Fibroblast of skin of right quadriceps (primary cell): ENCODE results near the gene ZSCAN21.

Source experiments
- DNase-seq: peaks from one replicate; pipeline ENCODE4 v3.0.0-alpha.2; 2013

The ZSCAN21 gene

GRCh38 chr7:100029596-100029995, 20.0 kb upstream of the ZSCAN21 start:
- no peak for DNase-seq

DNA sequence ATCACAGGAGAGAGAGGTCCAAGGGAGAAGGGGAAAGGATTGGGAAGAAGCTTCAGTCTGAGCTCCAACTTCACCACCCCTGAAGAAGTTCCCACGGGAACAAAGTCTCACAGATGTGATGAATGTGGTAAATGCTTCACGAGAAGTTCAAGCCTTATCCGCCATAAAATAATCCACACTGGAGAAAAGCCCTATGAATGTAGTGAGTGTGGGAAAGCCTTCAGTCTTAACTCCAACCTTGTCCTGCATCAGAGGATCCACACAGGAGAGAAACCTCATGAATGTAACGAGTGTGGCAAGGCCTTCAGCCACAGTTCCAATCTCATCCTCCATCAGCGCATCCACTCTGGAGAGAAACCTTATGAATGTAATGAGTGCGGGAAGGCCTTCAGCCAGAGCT, 16.0 kb upstream of the ZSCAN21 start:
- DNase-seq: no peak

GRCh38 chr7:100034871-100035510, 14.6 kb upstream of the ZSCAN21 start:
- no peak for DNase-seq

- no peak for DNase-seq
Measured at GRCh38 chr7:100035876-100036275, 13.7 kb upstream of the ZSCAN21 start.

DNA sequence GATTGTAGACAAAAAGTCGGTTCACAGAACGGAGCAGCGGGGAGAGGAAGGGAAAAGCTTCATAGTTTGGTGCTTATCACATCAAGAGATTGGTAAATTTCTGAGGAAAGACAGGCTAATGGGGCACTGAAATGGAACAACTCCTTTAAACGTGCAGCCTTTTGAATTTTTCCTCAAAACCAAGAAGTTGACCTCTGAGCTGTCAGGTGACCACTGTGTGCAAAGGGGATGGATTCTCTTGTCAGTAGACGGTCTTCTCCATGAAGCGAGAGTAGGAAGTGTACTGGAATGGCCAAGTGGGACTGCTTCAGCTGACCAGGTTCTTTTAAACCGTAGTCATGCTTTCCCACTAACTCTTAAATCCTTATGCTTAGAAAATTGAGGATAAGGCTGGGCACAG, 11.2 kb upstream of the ZSCAN21 start:
- DNase-seq: no peak

GRCh38 chr7:100040575-100040974, 9.0 kb upstream of the ZSCAN21 start:
- DNase-seq: no peak

GRCh38 chr7:100044718-100045117, 4.9 kb upstream of the ZSCAN21 start:
- DNase-seq: no peak

- no peak for DNase-seq
Measured at GRCh38 chr7:100048680-100049079, 894 bp upstream of the ZSCAN21 start.

DNA sequence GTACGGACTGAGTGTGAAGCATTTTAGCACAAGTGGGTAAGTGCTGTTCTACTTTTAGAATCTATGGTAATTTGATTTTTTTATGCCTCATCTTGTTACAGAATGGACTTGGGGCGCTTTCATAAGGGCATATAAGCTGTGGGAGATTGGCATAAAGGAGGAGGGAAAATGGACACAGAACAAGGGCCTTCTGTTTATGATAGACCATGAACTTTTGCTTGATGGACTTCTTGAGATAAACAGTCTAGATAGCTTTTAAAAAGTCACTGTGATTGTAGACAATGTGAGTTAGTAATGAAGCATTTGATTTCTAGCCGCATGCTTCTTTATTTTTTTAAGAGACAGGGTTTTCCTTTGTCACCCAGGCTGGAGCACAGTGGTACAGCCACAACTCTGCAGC, 2.0 kb downstream of the ZSCAN21 start:
- DNase-seq: no peak

- peak; percentile 32 for DNase-seq
Measured at GRCh38 chr7:100053215-100053614, 3.6 kb downstream of the ZSCAN21 start.

GRCh38 chr7:100057006-100057405, 7.4 kb downstream of the ZSCAN21 start:
- no peak for DNase-seq

GRCh38 chr7:100059251-100059739, 9.7 kb downstream of the ZSCAN21 start:
- no peak for DNase-seq

DNA sequence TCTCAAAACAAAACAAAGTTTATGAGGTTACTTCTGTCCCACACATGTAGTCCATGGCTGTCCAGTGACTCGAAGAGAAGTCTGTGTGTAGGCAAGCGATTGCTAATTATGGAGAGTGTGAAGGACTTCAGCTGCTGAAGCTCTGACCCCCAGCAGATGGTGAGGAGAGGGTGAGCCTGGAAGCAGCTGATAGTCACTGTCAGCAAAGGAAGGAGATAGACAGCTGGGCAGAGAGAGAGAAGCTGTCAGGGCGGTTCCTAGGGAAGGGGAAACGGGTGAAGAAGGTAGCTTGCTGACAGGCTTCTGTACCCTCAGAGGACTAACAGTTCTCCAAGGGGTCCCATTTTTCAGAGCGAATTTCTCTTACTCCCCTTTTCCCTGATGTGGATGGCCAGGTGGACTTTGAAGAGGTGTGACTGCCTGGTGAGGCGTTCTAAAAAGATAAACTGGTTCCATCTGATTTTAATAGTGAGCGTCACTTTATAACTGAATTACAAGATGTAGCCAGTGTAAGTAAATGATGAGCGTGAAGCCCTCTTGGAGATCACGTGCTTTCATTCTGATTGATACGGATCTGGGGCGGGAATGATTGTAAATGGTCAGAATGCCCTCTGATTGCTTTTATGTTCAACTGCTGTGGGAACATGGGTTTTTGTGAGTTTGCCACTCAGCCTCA, 12.1 kb downstream of the ZSCAN21 start:
- no peak for DNase-seq

GRCh38 chr7:100063376-100063775, 13.8 kb downstream of the ZSCAN21 start:
- no peak for DNase-seq

GRCh38 chr7:100064162-100064561, 14.6 kb downstream of the ZSCAN21 start:
- no peak for DNase-seq

GRCh38 chr7:100065452-100066186, 16.0 kb downstream of the ZSCAN21 start:
- DNase-seq: peak; percentile 73

GRCh38 chr7:100066953-100067352, 17.4 kb downstream of the ZSCAN21 start:
- no peak for DNase-seq

DNA sequence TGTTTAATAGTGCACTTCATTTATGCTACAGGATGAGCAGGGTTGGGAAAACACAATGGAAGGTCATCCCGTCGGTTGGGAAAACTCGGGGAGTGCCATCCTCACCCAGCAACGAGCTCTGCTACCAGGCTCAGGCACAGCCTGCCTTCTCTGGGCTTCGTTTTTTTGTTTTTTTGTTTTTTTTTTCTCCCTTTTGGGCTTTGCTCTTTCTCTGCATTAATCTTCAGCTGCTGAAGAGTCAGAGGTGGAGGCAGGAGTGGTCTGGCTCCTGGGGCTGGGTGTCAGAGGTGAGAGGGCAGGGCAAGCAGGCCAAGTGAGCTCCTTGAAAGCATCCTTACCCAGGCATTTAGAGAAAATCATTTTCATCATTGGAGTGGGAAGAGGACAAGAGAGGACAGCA, 20.4 kb downstream of the ZSCAN21 start:
- no peak for DNase-seq

- DNase-seq: no peak
Measured at GRCh38 chr7:100071018-100071723, 21.6 kb downstream of the ZSCAN21 start.

- no peak for DNase-seq
Measured at GRCh38 chr7:100072462-100072861, 22.9 kb downstream of the ZSCAN21 start.

DNA sequence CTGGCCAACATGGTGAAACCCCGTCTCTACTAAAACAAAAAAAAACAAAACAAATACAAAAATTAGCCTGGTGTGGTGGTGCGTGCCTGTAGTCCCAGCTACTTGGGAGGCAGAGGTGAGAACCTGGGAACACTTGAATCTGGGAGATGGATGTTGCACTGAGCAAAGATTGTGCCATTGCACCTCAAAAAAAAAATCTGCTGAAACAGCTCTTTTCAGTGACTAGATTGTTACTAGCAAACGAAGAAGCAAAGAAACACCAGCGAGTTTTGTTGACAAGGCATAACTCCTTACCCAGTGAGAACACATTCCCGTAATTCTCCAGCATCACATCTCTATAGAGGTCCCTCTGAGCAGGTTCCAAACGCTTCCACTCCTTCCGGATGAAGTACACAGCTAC, 25.3 kb downstream of the ZSCAN21 start:
- no peak for DNase-seq

- no peak for DNase-seq
Measured at GRCh38 chr7:100075418-100075817, 25.8 kb downstream of the ZSCAN21 start.

GRCh38 chr7:100077205-100077604, 27.6 kb downstream of the ZSCAN21 start:
- DNase-seq: no peak
